WTC11 (cell line): ENCODE results near the gene KAZN.

Experiments used
- ELF4 ChIP-seq: sonication (generic); formaldehyde crosslinking; IDR thresholded peaks from 2 replicates; pipeline ENCODE4 v1.8.1; 2022; ENCODE audit warnings: low read depth, mild to moderate bottlenecking, moderate library complexity, missing genetic modification reagents
- FOXJ3 ChIP-seq: sonication (generic); formaldehyde crosslinking; IDR thresholded peaks from 2 replicates; pipeline ENCODE4 v1.9.0; 2021; ENCODE audit warnings: missing genetic modification reagents, mild to moderate bottlenecking, borderline replicate concordance
- ZBTB21 ChIP-seq: sonication (generic); formaldehyde crosslinking; IDR thresholded peaks from 2 replicates; pipeline ENCODE4 v1.8.1; 2023; ENCODE audit warnings: mild to moderate bottlenecking, missing genetic modification reagents, borderline replicate concordance
- TF ChIP-seq, protein P1 (sequence below): sonication (generic); formaldehyde crosslinking; IDR thresholded peaks from 2 replicates; pipeline ENCODE4 v1.8.0; 2022; ENCODE audit warnings: mild to moderate bottlenecking, missing genetic modification reagents
- TF ChIP-seq, protein P2 (sequence below): sonication (generic); formaldehyde crosslinking; IDR thresholded peaks from 2 replicates; pipeline ENCODE4 v1.8.0; 2022; ENCODE audit warnings: mild to moderate bottlenecking, missing genetic modification reagents
- TF ChIP-seq, protein P3 (sequence below): fragments of 200-600 bp; IDR thresholded peaks from 2 replicates; pipeline ENCODE4 v1.8.0; 2022; ENCODE audit warnings: antibody characterized with exemption
- TF ChIP-seq, protein P4 (sequence below): sonication (generic); formaldehyde crosslinking; IDR thresholded peaks from 2 replicates; pipeline ENCODE4 v1.8.0; 2023; ENCODE audit warnings: mild to moderate bottlenecking, missing genetic modification reagents

DNA sequence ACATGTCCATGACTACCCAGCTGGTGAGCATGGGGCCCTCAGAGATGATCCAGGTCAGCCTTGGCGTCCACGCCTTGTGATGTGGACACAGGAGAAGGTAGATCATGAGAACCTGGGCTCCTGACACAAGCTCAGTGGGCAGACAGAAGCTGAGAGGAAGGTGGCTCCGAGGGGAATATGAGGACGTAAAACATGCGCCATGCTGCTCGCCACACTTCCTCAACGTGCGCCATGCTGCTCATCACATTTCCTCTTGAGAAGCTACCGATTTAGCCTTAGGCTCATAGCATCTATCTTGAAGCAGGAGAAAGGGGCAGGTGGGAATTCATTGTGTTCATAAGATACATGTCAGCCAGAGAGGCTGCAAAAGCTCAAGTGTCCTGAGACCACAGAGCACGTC, 176.9 kb downstream of the KAZN start:
- TF ChIP-seq, protein P1, sequence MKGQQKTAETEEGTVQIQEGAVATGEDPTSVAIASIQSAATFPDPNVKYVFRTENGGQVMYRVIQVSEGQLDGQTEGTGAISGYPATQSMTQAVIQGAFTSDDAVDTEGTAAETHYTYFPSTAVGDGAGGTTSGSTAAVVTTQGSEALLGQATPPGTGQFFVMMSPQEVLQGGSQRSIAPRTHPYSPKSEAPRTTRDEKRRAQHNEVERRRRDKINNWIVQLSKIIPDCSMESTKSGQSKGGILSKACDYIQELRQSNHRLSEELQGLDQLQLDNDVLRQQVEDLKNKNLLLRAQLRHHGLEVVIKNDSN (CRISPR knock-in tag) = no peak
- TF ChIP-seq, protein P2, sequence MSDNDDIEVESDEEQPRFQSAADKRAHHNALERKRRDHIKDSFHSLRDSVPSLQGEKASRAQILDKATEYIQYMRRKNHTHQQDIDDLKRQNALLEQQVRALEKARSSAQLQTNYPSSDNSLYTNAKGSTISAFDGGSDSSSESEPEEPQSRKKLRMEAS (CRISPR knock-in tag) = no peak
- TF ChIP-seq FOXJ3 (CRISPR knock-in tag) (no peak), ZBTB21 (no peak), ELF4 (CRISPR knock-in tag) (no peak)
- TF ChIP-seq, protein P3, sequence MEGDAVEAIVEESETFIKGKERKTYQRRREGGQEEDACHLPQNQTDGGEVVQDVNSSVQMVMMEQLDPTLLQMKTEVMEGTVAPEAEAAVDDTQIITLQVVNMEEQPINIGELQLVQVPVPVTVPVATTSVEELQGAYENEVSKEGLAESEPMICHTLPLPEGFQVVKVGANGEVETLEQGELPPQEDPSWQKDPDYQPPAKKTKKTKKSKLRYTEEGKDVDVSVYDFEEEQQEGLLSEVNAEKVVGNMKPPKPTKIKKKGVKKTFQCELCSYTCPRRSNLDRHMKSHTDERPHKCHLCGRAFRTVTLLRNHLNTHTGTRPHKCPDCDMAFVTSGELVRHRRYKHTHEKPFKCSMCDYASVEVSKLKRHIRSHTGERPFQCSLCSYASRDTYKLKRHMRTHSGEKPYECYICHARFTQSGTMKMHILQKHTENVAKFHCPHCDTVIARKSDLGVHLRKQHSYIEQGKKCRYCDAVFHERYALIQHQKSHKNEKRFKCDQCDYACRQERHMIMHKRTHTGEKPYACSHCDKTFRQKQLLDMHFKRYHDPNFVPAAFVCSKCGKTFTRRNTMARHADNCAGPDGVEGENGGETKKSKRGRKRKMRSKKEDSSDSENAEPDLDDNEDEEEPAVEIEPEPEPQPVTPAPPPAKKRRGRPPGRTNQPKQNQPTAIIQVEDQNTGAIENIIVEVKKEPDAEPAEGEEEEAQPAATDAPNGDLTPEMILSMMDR = no peak
- TF ChIP-seq, protein P4, sequence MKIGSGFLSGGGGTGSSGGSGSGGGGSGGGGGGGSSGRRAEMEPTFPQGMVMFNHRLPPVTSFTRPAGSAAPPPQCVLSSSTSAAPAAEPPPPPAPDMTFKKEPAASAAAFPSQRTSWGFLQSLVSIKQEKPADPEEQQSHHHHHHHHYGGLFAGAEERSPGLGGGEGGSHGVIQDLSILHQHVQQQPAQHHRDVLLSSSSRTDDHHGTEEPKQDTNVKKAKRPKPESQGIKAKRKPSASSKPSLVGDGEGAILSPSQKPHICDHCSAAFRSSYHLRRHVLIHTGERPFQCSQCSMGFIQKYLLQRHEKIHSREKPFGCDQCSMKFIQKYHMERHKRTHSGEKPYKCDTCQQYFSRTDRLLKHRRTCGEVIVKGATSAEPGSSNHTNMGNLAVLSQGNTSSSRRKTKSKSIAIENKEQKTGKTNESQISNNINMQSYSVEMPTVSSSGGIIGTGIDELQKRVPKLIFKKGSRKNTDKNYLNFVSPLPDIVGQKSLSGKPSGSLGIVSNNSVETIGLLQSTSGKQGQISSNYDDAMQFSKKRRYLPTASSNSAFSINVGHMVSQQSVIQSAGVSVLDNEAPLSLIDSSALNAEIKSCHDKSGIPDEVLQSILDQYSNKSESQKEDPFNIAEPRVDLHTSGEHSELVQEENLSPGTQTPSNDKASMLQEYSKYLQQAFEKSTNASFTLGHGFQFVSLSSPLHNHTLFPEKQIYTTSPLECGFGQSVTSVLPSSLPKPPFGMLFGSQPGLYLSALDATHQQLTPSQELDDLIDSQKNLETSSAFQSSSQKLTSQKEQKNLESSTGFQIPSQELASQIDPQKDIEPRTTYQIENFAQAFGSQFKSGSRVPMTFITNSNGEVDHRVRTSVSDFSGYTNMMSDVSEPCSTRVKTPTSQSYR (CRISPR knock-in tag) = no peak
